H1 (cell line): ENCODE data around the gene MYH7B. TPM values are rescaled to one million over a fixed set of nuclear protein-coding genes. Genes with fewer than 3 reads are reported as not detected.

Source experiments
- CTCF ChIA-PET: fragments of 300-600 bp; sonication (Branson Sonifier 250); formaldehyde crosslinking; loops from one replicate; lab custom pipeline; 2021; ENCODE audit not compliant: partially characterized antibody; lab: Charles Lee
- POLR2A ChIA-PET: fragments of 300-600 bp; sonication (Branson Sonifier 250); formaldehyde crosslinking; loops from one replicate; lab custom pipeline; 2021; ENCODE audit warnings: inconsistent platforms; ENCODE audit not compliant: partially characterized antibody; lab: Charles Lee
- DNase-seq, 2 experiments: peaks; one replicate each; pipeline versions ENCODE4 v3.0.0 to v3.0.0-alpha.2; 2010 to 2022; ENCODE audit warnings: low spot score in 2 of 2, low read depth in 1 of 2, mixed read lengths in 1 of 2
- FAIRE-seq: peaks from 2 replicates; lab custom pipeline; 2011; peaks lifted over from hg19 to GRCh38; lab: Jason Lieb, UNC
- H2AFZ ChIP-seq: 2 replicates; pipeline ENCODE4 v1.8.1; 2012; ENCODE audit warnings: low read length, inconsistent platforms
- H2AK5ac ChIP-seq: 2 replicates; pipeline ENCODE4 v1.6.1; 2013; ENCODE audit warnings: low read depth, low read length
- H2BK120ac ChIP-seq: replicated peaks from 2 replicates; pipeline ENCODE3; 2013; ENCODE audit warnings: low read depth, low read length, inconsistent platforms
- H2BK12ac ChIP-seq: 2 replicates; pipeline ENCODE4 v1.6.1; 2013; ENCODE audit warnings: low read depth, low read length
- H2BK15ac ChIP-seq: 2 replicates; pipeline ENCODE4 v1.6.1; 2013; ENCODE audit warnings: low read length
- H2BK20ac ChIP-seq: 2 replicates; pipeline ENCODE4 v1.6.1; 2013; ENCODE audit warnings: low read length
- H2BK5ac ChIP-seq: 2 replicates; pipeline ENCODE4 v1.6.1; 2013; ENCODE audit warnings: low read depth, low read length
- H3K14ac ChIP-seq: 2 replicates; pipeline ENCODE4 v1.6.1; 2013; ENCODE audit warnings: inconsistent platforms; ENCODE audit not compliant: insufficient read length
- H3K18ac ChIP-seq: 2 replicates; pipeline ENCODE4 v1.6.1; 2013; ENCODE audit warnings: low read length; ENCODE audit errors: extremely low read depth
- H3K23ac ChIP-seq: 2 replicates; pipeline ENCODE4 v1.6.1; 2013; ENCODE audit warnings: inconsistent platforms; ENCODE audit not compliant: insufficient read length
- H3K23me2 ChIP-seq: 2 replicates; pipeline ENCODE4 v1.6.1; 2013; ENCODE audit warnings: low read depth, low read length
- H3K27ac ChIP-seq: 2 replicates; pipeline ENCODE4 v1.6.1; 2011; ENCODE audit warnings: low read depth, low read length, inconsistent platforms
- H3K27me3 ChIP-seq, 4 experiments: replicated peaks in 1 of 4; 1 replicate in 1 of 4; 2 replicates in 3 of 4; pipeline versions ENCODE4 v1.6.1 to v1.8.1; 2011 to 2013; ENCODE audit warnings: low read length in 3 of 4, mild to moderate bottlenecking in 3 of 4, inconsistent platforms in 2 of 4, mixed read lengths in 2 of 4, moderate library complexity in 1 of 4; ENCODE audit not compliant: control insufficient read depth in 3 of 4, insufficient read depth in 3 of 4; ENCODE audit errors: extremely low read depth in 1 of 4
- H3K36me3 ChIP-seq, 4 experiments: 2 replicates each; pipeline versions ENCODE4 v1.6.1 to v1.8.1; 2011 to 2013; ENCODE audit warnings: mild to moderate bottlenecking in 4 of 4, low read length in 3 of 4, moderate library complexity in 2 of 4, control low read depth in 1 of 4, inconsistent platforms in 1 of 4; ENCODE audit not compliant: insufficient read depth in 4 of 4, control insufficient read depth in 2 of 4
- H3K4ac ChIP-seq: replicated peaks from 2 replicates; pipeline ENCODE3; 2013; ENCODE audit warnings: low read length, low read depth, mixed read lengths, inconsistent platforms; ENCODE audit not compliant: insufficient read length
- H3K4me1 ChIP-seq, 4 experiments: replicated peaks in 1 of 4; 1 replicate in 1 of 4; 2 replicates in 3 of 4; pipeline versions ENCODE4 v1.6.1 to v1.8.1; 2011 to 2013; ENCODE audit warnings: low read length in 3 of 4, inconsistent platforms in 2 of 4, mixed read lengths in 1 of 4; ENCODE audit not compliant: insufficient read depth in 4 of 4, control insufficient read depth in 3 of 4
- H3K4me2 ChIP-seq, 2 experiments: 2 replicates each; pipeline versions ENCODE4 v1.6.1 to v1.8.1; 2011 to 2013; ENCODE audit warnings: low read depth in 2 of 2, low read length in 2 of 2, control low read depth in 1 of 2, inconsistent platforms in 1 of 2, mild to moderate bottlenecking in 1 of 2; ENCODE audit not compliant: insufficient read depth in 1 of 2
- H3K4me3 ChIP-seq, 4 experiments: fragments of 200-600, 300-600 bp in 1 of 4; sonication (generic), shearing (Covaris generic), sonication (Bioruptor Twin) in 1 of 4; 2 replicates each; pipeline versions ENCODE4 v1.5.1 to v1.8.1; 2011 to 2016; ENCODE audit warnings: low read length in 4 of 4, low read depth in 3 of 4, control low read depth in 2 of 4, inconsistent platforms in 2 of 4, mild to moderate bottlenecking in 2 of 4, mixed read lengths in 1 of 4, moderate library complexity in 1 of 4; ENCODE audit not compliant: insufficient read depth in 2 of 4; ENCODE audit errors: extremely low read depth in 1 of 4
- H3K56ac ChIP-seq: replicated peaks from 2 replicates; pipeline ENCODE3; 2013; ENCODE audit warnings: low read depth, mild to moderate bottlenecking, mixed read lengths, low read length, inconsistent platforms; ENCODE audit not compliant: insufficient read length
- H3K79me1 ChIP-seq: 2 replicates; pipeline ENCODE4 v1.6.1; 2013; ENCODE audit warnings: low read depth, low read length, control low read depth
- H3K79me2 ChIP-seq, 2 experiments: 2 replicates each; pipeline versions ENCODE4 v1.6.1 to v1.8.1; 2012 to 2013; ENCODE audit warnings: low read length in 2 of 2, mild to moderate bottlenecking in 2 of 2, inconsistent platforms in 1 of 2; ENCODE audit not compliant: insufficient read depth in 2 of 2, control insufficient read depth in 1 of 2
- H3K9ac ChIP-seq, 4 experiments: replicated peaks in 1 of 4; 1 replicate in 1 of 4; 2 replicates in 3 of 4; pipeline versions ENCODE4 v1.6.1 to v1.8.1; 2011 to 2013; ENCODE audit warnings: low read depth in 3 of 4, low read length in 3 of 4, control low read depth in 2 of 4, mild to moderate bottlenecking in 2 of 4, moderate library complexity in 2 of 4, inconsistent platforms in 1 of 4; ENCODE audit errors: extremely low read depth in 1 of 4
- H3K9me3 ChIP-seq, 2 experiments: 2 replicates each; pipeline versions ENCODE4 v1.6.1 to v1.8.1; 2012 to 2013; ENCODE audit warnings: mild to moderate bottlenecking in 2 of 2, moderate library complexity in 2 of 2, control low read depth in 1 of 2, inconsistent platforms in 1 of 2, low read depth in 1 of 2, low read length in 1 of 2, mixed read lengths in 1 of 2; ENCODE audit not compliant: insufficient read depth in 2 of 2
- H4K20me1 ChIP-seq, 2 experiments: replicated peaks in 1 of 2; 2 replicates each; pipeline versions ENCODE3 to v1.8.1; 2011 to 2013; ENCODE audit warnings: inconsistent platforms in 2 of 2, low read length in 2 of 2, mild to moderate bottlenecking in 1 of 2; ENCODE audit not compliant: insufficient read depth in 2 of 2, control insufficient read depth in 1 of 2
- H4K5ac ChIP-seq: 2 replicates; pipeline ENCODE4 v1.6.1; 2013; ENCODE audit warnings: low read length, low read depth, mixed read lengths, inconsistent platforms; ENCODE audit not compliant: insufficient read length
- H4K8ac ChIP-seq: 2 replicates; pipeline ENCODE4 v1.8.0; 2013; ENCODE audit warnings: mild to moderate bottlenecking, moderate library complexity, low read length, inconsistent platforms; ENCODE audit not compliant: insufficient read depth; ENCODE audit errors: extremely low read depth
- H4K91ac ChIP-seq: replicated peaks from 2 replicates; pipeline ENCODE3; 2013; ENCODE audit warnings: low read length, mixed read lengths, inconsistent platforms; ENCODE audit not compliant: insufficient read length
- EGR1 ChIP-seq: IDR thresholded peaks from 2 replicates; pipeline ENCODE4 v1.6.1; 2011; ENCODE audit warnings: low read depth, low read length, borderline replicate concordance
- HDAC6 ChIP-seq: IDR thresholded peaks from one replicate; pipeline ENCODE4 v1.7.1; 2012; ENCODE audit warnings: low read depth, mild to moderate bottlenecking, inconsistent platforms, low read length, moderate library complexity
- JUN ChIP-seq: IDR thresholded peaks from 2 replicates; pipeline ENCODE4 v1.6.1; 2011; ENCODE audit warnings: low read depth, mild to moderate bottlenecking, improper control_type of control experiment, low read length
- PHF8 ChIP-seq: fragments of 200-600 bp; sonication (generic); conservative IDR thresholded peaks from 2 replicates; pipeline ENCODE4 v1.7.1; 2012; ENCODE audit warnings: low read depth, mild to moderate bottlenecking, inconsistent platforms, low read length, moderate library complexity
- RAD21 ChIP-seq, 2 experiments: IDR thresholded peaks in 1 of 2; conservative IDR thresholded peaks in 1 of 2; 2 replicates each; pipeline ENCODE4 v1.6.1; 2011; ENCODE audit warnings: low read depth in 2 of 2, low read length in 2 of 2, improper control_type of control experiment in 1 of 2, inconsistent platforms in 1 of 2, mild to moderate bottlenecking in 1 of 2, moderate library complexity in 1 of 2
- RFX5 ChIP-seq: IDR thresholded peaks from 2 replicates; pipeline ENCODE4 v1.6.1; 2011; ENCODE audit warnings: low read depth, low read length, improper control_type of control experiment, borderline replicate concordance
- SAP30 ChIP-seq: fragments of 300-600 bp; sonication (generic); IDR thresholded peaks from 2 replicates; pipeline ENCODE4 v1.7.1; 2012; ENCODE audit warnings: low read length, moderate library complexity, mild to moderate bottlenecking, inconsistent platforms; ENCODE audit not compliant: insufficient read depth, insufficient replicate concordance
- SIN3A ChIP-seq, 2 experiments: IDR thresholded peaks in 1 of 2; conservative IDR thresholded peaks in 1 of 2; 2 replicates each; pipeline ENCODE4 v1.6.1; 2011 to 2012; ENCODE audit warnings: low read length in 2 of 2, improper control_type of control experiment in 1 of 2, low read depth in 1 of 2, mild to moderate bottlenecking in 1 of 2
- SIRT6 ChIP-seq: IDR thresholded peaks from one replicate; pipeline ENCODE4 v1.7.1; 2012; ENCODE audit warnings: low read length, inconsistent platforms
- SP4 ChIP-seq: IDR thresholded peaks from 2 replicates; pipeline ENCODE4 v1.6.1; 2012; ENCODE audit warnings: low read length, inconsistent platforms
- SUZ12 ChIP-seq: fragments of 200-600 bp; sonication (generic); IDR thresholded peaks from 2 replicates; pipeline ENCODE4 v1.6.1; 2012; ENCODE audit warnings: mild to moderate bottlenecking, inconsistent platforms, low read length, moderate library complexity, mixed read lengths
- TBP ChIP-seq: IDR thresholded peaks from 2 replicates; pipeline ENCODE4 v1.6.1; 2011; ENCODE audit warnings: low read depth, low read length, improper control_type of control experiment
- TEAD4 ChIP-seq: IDR thresholded peaks from 2 replicates; pipeline ENCODE4 v1.6.1; 2012; ENCODE audit warnings: low read depth, low read length, inconsistent platforms, mixed read lengths
- YY1 ChIP-seq: IDR thresholded peaks from 2 replicates; pipeline ENCODE4 v1.6.1; 2011; ENCODE audit warnings: low read depth, mild to moderate bottlenecking, low read length
- WGBS, 2 experiments: shearing (Covaris generic) in 1 of 2; methylation state at CpG; one replicate each; pipeline versions ENCODE4 v1.1.6 to v1.1.7; 2013 to 2015; ENCODE audit warnings: low lambda C conversion rate in 2 of 2, mixed read lengths in 2 of 2, inconsistent platforms in 1 of 2, low coverage in 1 of 2, missing lambda C conversion rate in 1 of 2; ENCODE audit not compliant: insufficient replicate concordance in 2 of 2, insufficient coverage in 1 of 2, insufficient read length in 1 of 2; ENCODE audit errors: extremely low coverage in 1 of 2, missing lambda C conversion rate in 1 of 2; 5-methylcytosine and 5-hydroxymethylcytosine counted together
- polyA plus RNA-seq, 7 experiments: library from polyadenylated mRNA; depleted of rRNA in 3 of 7; stranded (reverse) in 5 of 7; unstranded in 2 of 7; fragments of >200 nt in 5 of 7; fragments of 200-250 nt in 2 of 7; gene quantifications; 1 replicate in 5 of 7; 2 replicates in 1 of 7; 4 replicates in 1 of 7; pipeline versions ENCODE4 v1.2.1 to v1.2.3, GENCODE V29; 2011 to 2013; ENCODE audit warnings: missing spikeins in 2 of 7, mixed read lengths in 2 of 7
- total RNA-seq: library from RNA; stranded (reverse); fragmentation: NEBNext Ultra II Directional; extraction: Animal tissue kit (Norgen Biotek cat#: 25700); gene quantifications from 2 replicates; pipeline ENCODE4 v1.2.1, GENCODE V29; 2021

MYH7B gene
- total and polyA plus RNA-seq, 2 of the 8 experiments (the other 6 are each of a cell fraction or from before 2014, with no cell fraction given) = 0.15 to 0.30 TPM

DNA sequence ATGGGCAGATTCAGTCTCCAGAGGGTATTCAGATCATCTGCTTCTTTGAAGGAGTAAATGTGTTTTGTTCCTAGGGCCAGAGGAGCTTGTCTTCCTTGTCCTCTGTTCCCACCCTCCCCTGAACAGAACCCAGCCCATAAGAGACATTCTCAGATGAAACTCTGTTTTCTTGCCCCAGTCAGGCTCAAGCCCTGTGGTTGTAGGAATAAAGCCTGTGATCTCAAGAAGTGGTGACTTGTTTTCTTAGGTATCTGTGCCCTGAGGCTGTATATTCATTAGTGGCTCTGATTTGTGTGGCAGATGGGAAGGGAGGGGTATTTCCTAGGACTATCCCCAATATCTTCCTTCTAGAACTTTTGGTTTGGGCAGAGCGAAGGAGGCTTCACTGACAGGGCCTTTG is 27.9 kb upstream of the MYH7B start:
- Histone ChIP-seq H3K14ac (no peak overlapping the region), H2BK120ac (no peak overlapping the region), H4K20me1 (peaks cover 0 to 2% of the 10 kb centered on the region in 2 experiments), H3K4ac (no peak overlapping the region), H2AFZ (no peak overlapping the region), H3K4me3 (no peak overlapping the region), H3K79me2 (no peaks in the 10 kb centered on the region), H4K91ac (no peak overlapping the region), H3K9me3 (peaks cover 2 to 4% of the 10 kb centered on the region in 2 experiments; a peak in 2 of 4 replicates), H3K27me3 (no peaks in the 10 kb centered on the region), H3K18ac (no peak overlapping the region), H3K9ac (no peak overlapping the region), H3K36me3 (peaks cover 0 to 12% (median 2%) of the 10 kb centered on the region in 4 experiments; a peak in 5 of 8 replicates), H2BK20ac (no peak overlapping the region), H3K56ac (no peak overlapping the region), H3K23me2 (no peaks in the 10 kb centered on the region; the same call in 1 of the 2 replicates), H3K23ac (no peak overlapping the region), H2BK12ac (no peak overlapping the region), H2BK15ac (no peak overlapping the region), H3K4me1 (no peaks in the 10 kb centered on the region), H4K8ac (no peak overlapping the region), H2AK5ac (no peak overlapping the region), H4K5ac (no peak overlapping the region), H3K4me2 (no peak overlapping the region), H2BK5ac (no peak overlapping the region), H3K79me1 (no peaks in the 10 kb centered on the region), H3K27ac (no peak overlapping the region)
- POLR2A ChIA-PET = no interaction called here
- WGBS, 2 experiments = 93% methylated on average over 1 of the region's 1 CpG; no CpG with 5 or more reads in 1 of the 2 experiments
- CTCF ChIA-PET = no interaction called here
- DNase-seq (no peak), FAIRE-seq (no peak)
- TF ChIP-seq RFX5 = no peak
- no peak for TF ChIP-seq TEAD4
- TF ChIP-seq RAD21 (IDR thresholded peaks at IDR 0.05 in 1 of 2, conservative IDR thresholded peaks at IDR 0.05 in 1 of 2; ENCODE audit: low read depth in 2 of 2, low read length in 2 of 2) = no peak
- no peak for TF ChIP-seq SIN3A (conservative IDR thresholded peaks at IDR 0.05 in 1 of 2, IDR thresholded peaks at IDR 0.05 in 1 of 2; ENCODE audit: low read depth in 1 of 2, low read length in 2 of 2)
- no peak for TF ChIP-seq HDAC6
- no peak for TF ChIP-seq SUZ12
- TF ChIP-seq EGR1 = no peak
- no peak for TF ChIP-seq PHF8
- TF ChIP-seq SIRT6 = no peak
- no peak for TF ChIP-seq YY1
- no peak for TF ChIP-seq SP4
- no peak for TF ChIP-seq SAP30
- TF ChIP-seq JUN = no peak
- TF ChIP-seq TBP = no peak
